Measurements from ENCODE around the gene WDR26.

DNA sequence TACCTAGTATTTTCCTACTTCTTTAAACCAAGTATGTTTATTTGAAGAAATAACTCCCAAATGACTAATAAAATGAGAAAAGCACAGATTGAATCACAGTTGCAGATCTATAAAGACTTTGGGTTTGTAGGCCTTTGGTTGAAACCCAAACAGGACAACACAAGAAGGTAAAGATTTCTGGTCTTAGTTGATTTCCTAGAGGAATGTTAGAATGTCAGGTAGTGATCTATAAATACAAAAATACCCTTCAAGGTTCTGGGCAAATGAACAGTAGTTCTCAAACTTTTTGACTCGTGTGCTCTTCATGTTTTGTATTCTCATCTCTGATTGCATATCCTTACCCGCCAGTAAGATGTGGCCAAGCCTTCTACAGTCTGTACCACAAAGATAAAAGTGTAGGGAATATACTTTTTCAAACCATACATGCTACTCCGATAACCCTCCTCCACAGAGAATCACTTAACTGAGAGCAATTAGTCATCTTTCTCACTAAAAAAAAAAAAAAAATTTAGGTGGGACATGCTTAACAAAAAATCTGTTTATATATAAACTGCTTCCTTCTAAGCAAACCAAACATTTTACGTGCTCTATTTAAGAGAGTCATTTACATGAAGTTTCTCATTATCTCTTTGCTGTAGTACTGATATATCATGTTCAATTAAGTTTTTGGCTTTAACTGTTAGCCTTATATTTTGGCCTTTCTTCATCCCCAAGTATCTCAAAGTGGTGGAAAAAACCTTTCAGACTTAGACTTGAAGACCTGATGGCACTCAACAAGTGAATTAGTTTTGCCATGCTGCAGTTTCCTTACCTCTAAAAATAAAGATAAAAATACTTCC lies 42.0 kb downstream of the WDR26 start:
- TF ChIP-seq, protein P1, sequence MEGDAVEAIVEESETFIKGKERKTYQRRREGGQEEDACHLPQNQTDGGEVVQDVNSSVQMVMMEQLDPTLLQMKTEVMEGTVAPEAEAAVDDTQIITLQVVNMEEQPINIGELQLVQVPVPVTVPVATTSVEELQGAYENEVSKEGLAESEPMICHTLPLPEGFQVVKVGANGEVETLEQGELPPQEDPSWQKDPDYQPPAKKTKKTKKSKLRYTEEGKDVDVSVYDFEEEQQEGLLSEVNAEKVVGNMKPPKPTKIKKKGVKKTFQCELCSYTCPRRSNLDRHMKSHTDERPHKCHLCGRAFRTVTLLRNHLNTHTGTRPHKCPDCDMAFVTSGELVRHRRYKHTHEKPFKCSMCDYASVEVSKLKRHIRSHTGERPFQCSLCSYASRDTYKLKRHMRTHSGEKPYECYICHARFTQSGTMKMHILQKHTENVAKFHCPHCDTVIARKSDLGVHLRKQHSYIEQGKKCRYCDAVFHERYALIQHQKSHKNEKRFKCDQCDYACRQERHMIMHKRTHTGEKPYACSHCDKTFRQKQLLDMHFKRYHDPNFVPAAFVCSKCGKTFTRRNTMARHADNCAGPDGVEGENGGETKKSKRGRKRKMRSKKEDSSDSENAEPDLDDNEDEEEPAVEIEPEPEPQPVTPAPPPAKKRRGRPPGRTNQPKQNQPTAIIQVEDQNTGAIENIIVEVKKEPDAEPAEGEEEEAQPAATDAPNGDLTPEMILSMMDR (IDR thresholded peaks at IDR 0.05; ENCODE audit: insufficient read depth, low read length, poor library complexity, severe bottlenecking): no peak
- TF ChIP-seq EZH2phosphoT487 (conservative IDR thresholded peaks at IDR 0.05; ENCODE audit: low read length): no peak
